ENCODE results near the gene CEP192. TPM values are rescaled to one million over a fixed set of nuclear protein-coding genes. Genes with fewer than 3 reads are reported as not detected.
A peak's percentile ranks its signal among the peaks of the same experiment; 100 is the strongest.
"Not testable (repeated sequence)": the region's sequence is repeated elsewhere in the genome, so short reads cannot be mapped to it uniquely, and the experiment has no call there.

Gene CEP192
- total RNA-seq, 1 experiment from 2014 or later = 22.4 TPM

DNA sequence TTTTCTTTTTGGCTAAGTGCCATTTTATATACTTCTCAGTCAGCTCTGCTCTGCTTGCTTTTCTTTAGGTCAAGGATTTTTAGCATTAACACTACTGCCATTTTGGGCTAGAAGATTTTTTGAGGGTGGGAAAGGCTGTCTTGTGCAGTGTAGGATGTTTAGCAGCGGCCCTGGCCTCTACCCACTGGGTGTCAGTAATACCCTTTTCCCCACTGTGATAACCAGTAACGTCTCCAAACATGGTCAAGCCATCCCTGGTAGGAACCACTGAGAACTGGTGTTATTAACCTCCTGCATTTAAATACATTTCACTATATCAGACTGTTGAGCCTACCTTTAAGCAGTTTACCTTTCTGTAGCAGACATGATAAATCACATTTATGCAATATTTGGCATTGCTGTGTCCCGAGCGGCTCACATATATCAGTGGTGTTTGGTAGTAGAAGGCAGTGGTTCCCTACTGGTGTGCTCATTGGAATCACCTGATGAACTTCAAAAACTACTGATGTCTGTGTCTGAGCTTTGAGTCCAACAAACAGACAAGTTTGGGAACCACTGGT lies 70.5 kb downstream of the CEP192 start:
- in situ Hi-C loops (cut with HindIII; ENCODE audit: low pct_unique_long_range_greater_than_20kb, low sequenced_read_pairs) = no loop called here
- DNase-seq (ENCODE audit: low read depth, low spot score) = no peak

- DNase-seq (ENCODE audit: low read depth, low spot score) = no peak
- in situ Hi-C loops (cut with HindIII; ENCODE audit: low pct_unique_long_range_greater_than_20kb, low sequenced_read_pairs) = no loop called here
Measured at GRCh38 chr18:13067124-13067523, 76.0 kb downstream of the CEP192 start.

GRCh38 chr18:13067966-13068365 lies 76.8 kb downstream of the CEP192 start:
- DNase-seq (ENCODE audit: low read depth, low spot score) = no peak
- in situ Hi-C loops (cut with HindIII; ENCODE audit: low pct_unique_long_range_greater_than_20kb, low sequenced_read_pairs) = no loop called here

GRCh38 chr18:13070460-13070859 lies 79.3 kb downstream of the CEP192 start:
- DNase-seq (ENCODE audit: low read depth, low spot score) = no peak
- in situ Hi-C loops (cut with HindIII; ENCODE audit: low pct_unique_long_range_greater_than_20kb, low sequenced_read_pairs) = no loop called here

DNA sequence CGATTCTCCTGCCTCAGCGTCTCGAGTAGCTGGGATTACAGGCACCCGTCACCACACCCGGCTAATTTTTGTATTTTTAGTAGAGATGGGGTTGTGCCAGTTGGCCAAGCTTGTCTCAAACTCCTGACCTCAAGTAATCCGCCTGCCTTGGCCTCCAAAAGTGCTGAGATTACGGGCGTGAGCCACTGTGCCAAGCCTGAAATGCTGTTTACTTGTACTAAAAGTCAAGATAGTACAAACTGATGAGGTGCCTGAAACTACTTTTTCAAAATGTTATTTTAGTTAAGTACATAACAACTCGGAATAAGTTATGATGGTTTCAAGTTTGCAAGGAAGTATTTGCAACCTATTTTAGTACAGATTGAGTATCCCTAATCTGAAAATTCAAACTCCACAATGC lies 85.7 kb downstream of the CEP192 start:
- in situ Hi-C loops (cut with HindIII; ENCODE audit: low pct_unique_long_range_greater_than_20kb, low sequenced_read_pairs) = no loop called here
- DNase-seq (ENCODE audit: low read depth, low spot score) = no peak

- no peak for DNase-seq (ENCODE audit: low read depth, low spot score)
- in situ Hi-C loops (cut with HindIII; ENCODE audit: low pct_unique_long_range_greater_than_20kb, low sequenced_read_pairs) = no loop called here
Measured at GRCh38 chr18:13077473-13077872, 86.3 kb downstream of the CEP192 start.

DNA sequence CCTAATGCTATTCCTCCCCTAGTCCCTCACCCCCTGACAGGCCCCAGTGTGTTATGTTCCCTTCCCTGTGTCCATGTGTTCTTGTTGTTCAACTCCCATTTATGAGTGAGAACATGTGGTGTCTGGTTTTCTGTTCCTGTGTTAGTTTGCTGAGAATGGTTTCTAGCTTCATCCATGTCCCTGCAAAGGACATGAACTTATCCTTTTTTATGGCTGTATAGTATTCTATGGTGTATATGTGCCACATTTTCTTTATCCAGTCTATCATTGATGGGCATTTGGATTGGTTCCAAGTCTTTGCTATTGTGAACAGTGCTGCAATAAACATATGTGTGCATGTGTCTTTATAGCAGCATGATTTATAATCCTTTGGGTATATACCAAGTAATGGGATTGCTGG lies 86.9 kb downstream of the CEP192 start:
- in situ Hi-C loops (cut with HindIII; ENCODE audit: low pct_unique_long_range_greater_than_20kb, low sequenced_read_pairs) = not testable (repeated sequence)

DNA sequence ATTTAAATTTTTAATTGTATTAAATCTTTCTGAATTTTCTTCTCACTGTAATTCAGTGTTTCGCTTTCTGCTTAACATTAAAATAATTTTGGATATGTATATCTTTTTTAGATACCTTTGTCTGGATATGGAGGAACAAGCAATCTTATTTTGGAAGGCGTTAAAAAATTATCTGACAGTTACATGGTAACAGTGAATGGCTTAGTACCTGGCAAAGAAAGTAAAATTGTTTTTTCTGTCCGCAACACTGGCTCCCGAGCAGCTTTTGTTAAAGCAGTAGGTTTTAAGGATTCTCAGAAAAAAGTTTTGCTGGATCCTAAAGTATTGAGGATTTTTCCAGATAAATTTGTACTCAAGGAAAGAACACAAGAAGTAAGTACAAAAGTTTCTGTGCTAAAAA lies 95.7 kb downstream of the CEP192 start:
- DNase-seq (ENCODE audit: low read depth, low spot score) = no peak
- in situ Hi-C loops (cut with HindIII; ENCODE audit: low pct_unique_long_range_greater_than_20kb, low sequenced_read_pairs) = no loop called here

More for the DNA sequence above, 86.9 kb downstream of the CEP192 start:
- not testable (repeated sequence) for DNase-seq (ENCODE audit: low read depth, low spot score)

- no peak for DNase-seq (ENCODE audit: low read depth, low spot score)
Measured at GRCh38 chr18:13095466-13095865, 104.3 kb downstream of the CEP192 start.

DNA sequence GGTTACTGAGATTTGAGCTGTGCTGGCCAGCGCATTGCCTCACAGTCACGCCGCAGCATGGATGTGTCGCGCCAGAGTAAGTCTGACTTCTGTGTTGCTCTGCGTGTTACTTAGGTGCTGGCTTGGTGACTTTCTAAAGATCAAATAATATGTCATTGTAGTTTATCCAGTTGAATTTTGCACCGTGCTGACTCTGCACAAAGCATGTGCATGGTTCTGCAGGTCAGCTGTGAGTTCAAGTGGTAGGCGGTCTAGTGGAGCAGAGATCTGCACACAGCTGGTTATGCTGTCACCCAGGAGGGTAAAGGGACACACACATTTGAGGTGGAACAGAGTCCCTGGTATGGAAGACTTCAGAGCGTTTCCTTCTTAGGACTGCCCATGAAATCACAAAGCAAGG lies 105.1 kb downstream of the CEP192 start:
- in situ Hi-C loops (cut with HindIII; ENCODE audit: low pct_unique_long_range_greater_than_20kb, low sequenced_read_pairs) = no loop called here
- no peak for DNase-seq (ENCODE audit: low read depth, low spot score)

More at GRCh38 chr18:13095466-13095865, 104.3 kb downstream of the CEP192 start:
- in situ Hi-C loops (cut with HindIII; ENCODE audit: low pct_unique_long_range_greater_than_20kb, low sequenced_read_pairs) = no loop called here

- no peak for DNase-seq (ENCODE audit: low read depth, low spot score)
- in situ Hi-C loops (cut with HindIII; ENCODE audit: low pct_unique_long_range_greater_than_20kb, low sequenced_read_pairs) = no loop called here
Measured at GRCh38 chr18:13096719-13097118, 105.6 kb downstream of the CEP192 start.

- in situ Hi-C loops (cut with HindIII; ENCODE audit: low pct_unique_long_range_greater_than_20kb, low sequenced_read_pairs); DNase-seq (ENCODE audit: low read depth, low spot score): not testable (repeated sequence)
Measured at GRCh38 chr18:13098104-13098503, 106.9 kb downstream of the CEP192 start.

DNA sequence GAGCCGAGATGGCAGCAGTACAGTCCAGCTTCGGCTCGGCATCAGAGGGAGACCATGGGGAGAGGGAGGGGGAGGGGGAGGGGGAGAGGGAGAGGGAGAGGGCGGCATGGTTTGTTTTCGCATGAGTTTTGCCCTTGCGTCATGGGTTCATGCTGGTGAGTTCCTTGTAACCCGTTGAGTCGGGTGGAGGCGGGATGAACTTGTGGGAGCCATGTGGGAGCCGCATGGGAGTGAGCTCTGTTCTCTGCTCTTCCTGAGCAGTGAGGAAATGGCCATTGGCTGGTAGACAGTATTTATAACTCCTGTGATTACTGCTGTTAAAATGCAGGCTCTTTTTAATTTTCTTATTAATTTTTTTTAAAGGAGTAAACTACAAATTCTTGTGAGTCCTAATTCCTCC lies 108.0 kb downstream of the CEP192 start:
- no peak for DNase-seq (ENCODE audit: low read depth, low spot score)
- in situ Hi-C loops (cut with HindIII; ENCODE audit: low pct_unique_long_range_greater_than_20kb, low sequenced_read_pairs) = no loop called here

DNA sequence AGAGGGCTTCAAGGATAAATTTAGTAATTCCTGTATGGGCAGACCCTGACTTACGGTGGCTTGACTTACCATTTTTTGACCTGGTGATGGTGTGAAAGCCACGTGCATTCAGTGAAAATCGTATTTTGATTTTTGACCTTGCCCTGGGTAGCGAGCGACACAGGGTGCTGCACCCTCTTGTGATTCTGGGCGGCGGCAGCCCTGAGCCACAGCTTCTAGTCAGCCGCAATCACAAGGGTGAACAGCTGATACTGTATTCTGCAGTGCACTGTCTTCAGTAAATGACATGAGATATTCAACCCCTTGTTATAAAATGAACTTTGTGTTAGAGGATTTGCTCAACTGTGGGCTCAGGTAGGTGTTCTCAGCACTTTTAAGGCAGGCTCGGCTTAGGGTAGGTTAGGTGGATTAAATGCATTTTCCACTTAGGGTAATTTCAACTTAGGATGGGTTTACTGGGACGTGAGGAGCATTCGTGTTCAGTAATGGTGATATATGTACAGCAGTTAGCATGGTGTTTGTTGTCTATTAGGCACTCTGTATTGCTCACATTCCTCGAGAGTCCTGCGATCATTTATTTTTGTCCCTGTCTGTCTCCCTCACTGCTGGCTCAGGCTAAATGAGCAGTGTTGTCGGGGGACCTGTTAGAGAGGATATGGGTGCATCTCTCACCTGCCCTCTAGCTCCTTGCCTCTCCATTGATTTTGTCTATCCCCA lies 109.9 kb downstream of the CEP192 start:
- DNase-seq (ENCODE audit: low read depth, low spot score) = no peak
- in situ Hi-C loops (cut with HindIII; ENCODE audit: low pct_unique_long_range_greater_than_20kb, low sequenced_read_pairs) = no loop called here

- DNase-seq (ENCODE audit: low read depth, low spot score) = no peak
- in situ Hi-C loops (cut with HindIII; ENCODE audit: low pct_unique_long_range_greater_than_20kb, low sequenced_read_pairs) = no loop called here
Measured at GRCh38 chr18:13101659-13102197, 110.6 kb downstream of the CEP192 start.

DNA sequence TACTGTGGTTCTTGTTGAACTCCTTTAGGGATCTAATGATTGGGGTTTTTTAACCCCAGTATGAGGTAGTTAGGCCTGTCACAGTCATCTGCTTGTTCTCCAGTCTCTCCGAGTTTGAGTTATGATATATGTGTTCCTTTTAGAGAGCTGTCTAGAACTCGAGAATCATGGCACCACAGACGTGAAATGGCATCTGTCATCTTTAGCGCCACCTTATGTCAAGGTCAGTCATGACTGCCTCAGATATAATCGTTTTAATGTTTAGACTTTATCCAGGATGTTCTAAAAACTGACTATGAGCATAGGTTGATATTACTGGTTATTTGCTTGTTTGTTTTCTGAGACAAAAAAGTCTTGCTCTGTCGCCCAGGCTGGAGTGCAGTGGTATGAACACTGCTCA lies 112.2 kb downstream of the CEP192 start:
- in situ Hi-C loops (cut with HindIII; ENCODE audit: low pct_unique_long_range_greater_than_20kb, low sequenced_read_pairs) = no loop called here

DNA sequence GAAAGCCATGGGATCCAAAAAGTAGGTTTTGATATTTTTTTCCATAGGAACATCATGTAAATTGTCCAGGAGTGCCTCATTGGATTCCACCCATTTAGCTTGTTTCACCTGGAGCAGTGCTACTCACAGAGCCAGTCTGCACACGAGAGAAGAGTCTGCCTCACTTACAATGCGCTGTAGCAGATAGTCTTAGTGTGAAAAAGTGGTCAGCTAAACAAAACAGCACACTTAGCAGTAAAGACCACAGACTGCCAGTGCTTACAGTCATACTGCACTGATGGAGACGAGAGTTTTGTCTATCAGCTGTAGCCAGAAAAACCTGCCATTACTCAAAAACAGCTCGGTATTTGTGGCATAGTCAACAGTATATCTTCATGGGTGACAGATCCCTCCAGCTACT lies 113.9 kb downstream of the CEP192 start:
- in situ Hi-C loops (cut with HindIII; ENCODE audit: low pct_unique_long_range_greater_than_20kb, low sequenced_read_pairs) = no loop called here
- no peak for DNase-seq (ENCODE audit: low read depth, low spot score)

More for the DNA sequence above, 112.2 kb downstream of the CEP192 start:
- peak; percentile 53 for DNase-seq (ENCODE audit: low read depth, low spot score)

- DNase-seq (ENCODE audit: low read depth, low spot score) = no peak
- in situ Hi-C loops (cut with HindIII; ENCODE audit: low pct_unique_long_range_greater_than_20kb, low sequenced_read_pairs) = no loop called here
Measured at GRCh38 chr18:13107074-13107473, 115.9 kb downstream of the CEP192 start.

DNA sequence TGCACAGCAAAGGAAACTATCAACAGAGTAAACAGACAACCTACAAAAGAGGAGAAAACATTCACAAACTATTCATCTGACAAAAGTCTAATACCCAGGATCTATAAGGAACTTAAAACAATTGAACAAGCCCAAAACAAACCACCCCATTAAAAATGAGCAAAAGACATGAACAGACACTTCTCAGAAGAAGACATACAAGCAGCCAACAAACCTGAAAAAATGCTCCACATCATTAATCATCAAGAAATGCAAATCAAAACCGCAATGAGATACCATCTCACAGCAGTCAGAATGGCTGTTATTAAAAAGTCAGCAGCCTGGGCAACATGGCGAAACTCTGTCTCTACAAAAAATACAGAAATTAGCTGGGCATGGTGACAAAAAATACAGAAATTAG lies 117.2 kb downstream of the CEP192 start:
- in situ Hi-C loops (cut with HindIII; ENCODE audit: low pct_unique_long_range_greater_than_20kb, low sequenced_read_pairs) = no loop called here
- DNase-seq (ENCODE audit: low read depth, low spot score) = no peak

All from SK-MEL-5 (cell line).